ENCODE results near the gene SLC48A1.

GRCh38 chr12:47800582-47800981, 27.5 kb downstream of the SLC48A1 start:
- TF ChIP-seq PATZ1 (CRISPR knock-in tag; IDR thresholded peaks at IDR 0.05; ENCODE audit: borderline replicate concordance) (no peak), ZFP30 (CRISPR knock-in tag; IDR thresholded peaks at IDR 0.05) (no peak), ZNF8 (CRISPR knock-in tag; IDR thresholded peaks at IDR 0.05) (no peak), OSR1 (CRISPR knock-in tag; IDR thresholded peaks at IDR 0.05) (no peak), TOX (CRISPR knock-in tag; IDR thresholded peaks at IDR 0.05; ENCODE audit: borderline replicate concordance) (no peak), ZFP3 (CRISPR knock-in tag; IDR thresholded peaks at IDR 0.05) (no peak)

Data from SK-N-SH treated with all-trans-retinoic acid at 6 μM for 48 hours (cell line).